IMR-90 (cell line): ENCODE data around the gene RAD51B. TPM values are rescaled to one million over a fixed set of nuclear protein-coding genes. Genes with fewer than 3 reads are reported as not detected.

Experiments used
- ATAC-seq: fragments of 200-7000 bp; cut with Tn5 transposase; 2 replicates; pipeline ENCODE4 v1.9.1; 2020; ENCODE audit warnings: low read depth, mild to moderate bottlenecking, moderate library complexity
- BruUV-seq: library from RNA; stranded (reverse); fragments of 400-500 nt; replicated peaks from 2 replicates; lab custom pipeline; 2021; lab: Mats Ljungman, UMichigan
- CTCF ChIA-PET: fragments of 300-600 bp; formaldehyde crosslinking; extraction: SDS; loops from one replicate; lab custom pipeline; 2021; ENCODE audit warnings: antibody characterized with exemption; lab: Yijun Ruan, JAX
- POLR2A ChIA-PET: fragments of 300-600 bp; sonication (Branson Sonifier 250); formaldehyde crosslinking; loops from one replicate; lab custom pipeline; 2022; ENCODE audit warnings: antibody characterized with exemption; ENCODE audit not compliant: unreplicated experiment; lab: Charles Lee
- DNase-seq: peaks from one replicate; pipeline ENCODE4 v3.0.0; 2013
- H2AFZ ChIP-seq: replicated peaks from 2 replicates; pipeline ENCODE3; 2013; ENCODE audit warnings: low read length, mild to moderate bottlenecking; ENCODE audit not compliant: poor library complexity
- H2AK5ac ChIP-seq: 2 replicates; pipeline ENCODE4 v1.6.1; 2013; ENCODE audit warnings: low read depth, low read length, inconsistent platforms
- H2AK9ac ChIP-seq: replicated peaks from 2 replicates; pipeline ENCODE3; 2013; ENCODE audit warnings: mild to moderate bottlenecking, low read depth, low read length, moderate library complexity; ENCODE audit not compliant: poor library complexity
- H2BK120ac ChIP-seq: 2 replicates; pipeline ENCODE4 v1.6.1; 2013; ENCODE audit warnings: low read depth, low read length, inconsistent platforms
- H2BK15ac ChIP-seq: 3 replicates; pipeline ENCODE4 v1.6.1; 2013; ENCODE audit warnings: low read depth, low read length, inconsistent platforms
- H2BK20ac ChIP-seq: 2 replicates; pipeline ENCODE4 v1.6.1; 2013; ENCODE audit warnings: low read depth, mild to moderate bottlenecking, inconsistent platforms, low read length, moderate library complexity
- H2BK5ac ChIP-seq: 2 replicates; pipeline ENCODE4 v1.6.1; 2013; ENCODE audit warnings: mild to moderate bottlenecking, low read depth, low read length, inconsistent platforms; ENCODE audit not compliant: poor library complexity, severe bottlenecking
- H3K14ac ChIP-seq: replicated peaks from 2 replicates; pipeline ENCODE4 v1.6.1; 2013; ENCODE audit warnings: low read depth, low read length, inconsistent platforms
- H3K18ac ChIP-seq: 2 replicates; pipeline ENCODE4 v1.6.1; 2013; ENCODE audit warnings: low read depth, low read length, control low read depth
- H3K23ac ChIP-seq: 2 replicates; pipeline ENCODE4 v1.6.1; 2013; ENCODE audit warnings: low read depth, low read length, inconsistent platforms
- H3K27ac ChIP-seq: 2 replicates; pipeline ENCODE4 v1.5.1; 2013; ENCODE audit warnings: mild to moderate bottlenecking, control low read depth, low read length; ENCODE audit not compliant: insufficient read depth
- H3K27me3 ChIP-seq: 2 replicates; pipeline ENCODE4 v1.6.1; 2013; ENCODE audit warnings: low read length; ENCODE audit not compliant: control insufficient read depth, insufficient read depth
- H3K36me3 ChIP-seq: 2 replicates; pipeline ENCODE4 v1.6.1; 2013; ENCODE audit warnings: low read length, mixed read lengths; ENCODE audit not compliant: control insufficient read depth, insufficient read depth
- H3K4ac ChIP-seq: 2 replicates; pipeline ENCODE4 v1.6.1; 2013; ENCODE audit warnings: low read depth, low read length, inconsistent platforms
- H3K4me1 ChIP-seq: 2 replicates; pipeline ENCODE4 v1.6.1; 2013; ENCODE audit warnings: low read length, mixed read lengths; ENCODE audit not compliant: control insufficient read depth, insufficient read depth
- H3K4me2 ChIP-seq: 2 replicates; pipeline ENCODE4 v1.6.1; 2013; ENCODE audit warnings: low read depth, mild to moderate bottlenecking, control low read depth, low read length, moderate library complexity
- H3K4me3 ChIP-seq: 2 replicates; pipeline ENCODE4 v1.5.1; 2013; ENCODE audit warnings: low read depth, mild to moderate bottlenecking, control low read depth, low read length, moderate library complexity; ENCODE audit not compliant: insufficient read depth
- H3K56ac ChIP-seq: 2 replicates; pipeline ENCODE4 v1.6.1; 2013; ENCODE audit warnings: low read length, inconsistent platforms; ENCODE audit not compliant: insufficient read depth; ENCODE audit errors: extremely low read depth
- H3K79me1 ChIP-seq, 2 experiments: 2 replicates each; pipeline ENCODE4 v1.6.1; 2013; ENCODE audit warnings: low read length in 2 of 2, inconsistent platforms in 1 of 2, low read depth in 1 of 2
- H3K9ac ChIP-seq: 2 replicates; pipeline ENCODE4 v1.6.1; 2013; ENCODE audit warnings: low read depth, low read length, control low read depth
- H3K9me1 ChIP-seq: 2 replicates; pipeline ENCODE4 v1.6.1; 2013; ENCODE audit warnings: low read length, inconsistent platforms; ENCODE audit not compliant: insufficient read depth
- H3K9me3 ChIP-seq: 2 replicates; pipeline ENCODE4 v1.6.1; 2013; ENCODE audit warnings: low read length; ENCODE audit not compliant: control insufficient read depth, insufficient read depth
- H4K20me1 ChIP-seq: 2 replicates; pipeline ENCODE4 v1.6.1; 2013; ENCODE audit warnings: low read length, inconsistent platforms; ENCODE audit not compliant: insufficient read depth
- H4K5ac ChIP-seq: 2 replicates; pipeline ENCODE4 v1.6.1; 2013; ENCODE audit warnings: mild to moderate bottlenecking, low read depth, low read length, control low read depth
- H4K8ac ChIP-seq, 2 experiments: 2 replicates each; pipeline ENCODE4 v1.6.1; 2013; ENCODE audit warnings: low read depth in 2 of 2, low read length in 2 of 2, control low read depth in 1 of 2, inconsistent platforms in 1 of 2
- H4K91ac ChIP-seq: 2 replicates; pipeline ENCODE4 v1.6.1; 2013; ENCODE audit warnings: low read depth, low read length, inconsistent platforms; ENCODE audit not compliant: insufficient read depth
- BHLHE40 ChIP-seq: fragments of 150-350 bp; IDR thresholded peaks from 2 replicates; pipeline ENCODE4 v1.6.1; 2016; ENCODE audit warnings: mild to moderate bottlenecking, low read depth, low read length
- CEBPB ChIP-seq: IDR thresholded peaks from 2 replicates; pipeline ENCODE4 v1.6.1; 2012; ENCODE audit warnings: low read depth, low read length, improper control_type of control experiment
- CHD1 ChIP-seq: IDR thresholded peaks from 2 replicates; pipeline ENCODE4 v1.6.1; 2012; ENCODE audit warnings: low read depth, low read length, improper control_type of control experiment
- FOS ChIP-seq: fragments of 150-350 bp; IDR thresholded peaks from 2 replicates; pipeline ENCODE4 v1.6.1; 2016; ENCODE audit warnings: low read depth, low read length
- MAFK ChIP-seq: IDR thresholded peaks from 2 replicates; pipeline ENCODE4 v1.6.1; 2012; ENCODE audit warnings: low read depth, low read length, improper control_type of control experiment
- MAZ ChIP-seq: IDR thresholded peaks from 2 replicates; pipeline ENCODE4 v1.6.1; 2012; ENCODE audit warnings: low read depth, mild to moderate bottlenecking, low read length, improper control_type of control experiment, moderate library complexity, borderline replicate concordance
- MXI1 ChIP-seq: IDR thresholded peaks from 2 replicates; pipeline ENCODE4 v1.6.1; 2012; ENCODE audit warnings: low read depth, mild to moderate bottlenecking, low read length, moderate library complexity, borderline replicate concordance
- NFE2L2 ChIP-seq: fragments of 150-350 bp; IDR thresholded peaks from 2 replicates; pipeline ENCODE4 v1.6.1; 2016; ENCODE audit warnings: low read depth, mild to moderate bottlenecking, low read length
- POLR2A ChIP-seq: IDR thresholded peaks from 2 replicates; pipeline ENCODE4 v1.6.1; 2012; ENCODE audit warnings: mild to moderate bottlenecking, low read depth, low read length
- RAD21 ChIP-seq: IDR thresholded peaks from 2 replicates; pipeline ENCODE4 v1.6.1; 2012; ENCODE audit warnings: low read length, improper control_type of control experiment
- RCOR1 ChIP-seq: IDR thresholded peaks from 2 replicates; pipeline ENCODE4 v1.6.1; 2012; ENCODE audit warnings: mild to moderate bottlenecking, low read length, improper control_type of control experiment; ENCODE audit not compliant: insufficient replicate concordance
- RFX5 ChIP-seq: IDR thresholded peaks from 2 replicates; pipeline ENCODE4 v1.8.0; 2012; ENCODE audit warnings: low read depth, mild to moderate bottlenecking, low read length, moderate library complexity
- SMC3 ChIP-seq: fragments of 150-350 bp; IDR thresholded peaks from 2 replicates; pipeline ENCODE4 v1.6.1; 2016; ENCODE audit warnings: low read depth, mild to moderate bottlenecking, antibody characterized with exemption, low read length, moderate library complexity
- USF2 ChIP-seq: fragments of 150-350 bp; IDR thresholded peaks from 2 replicates; pipeline ENCODE4 v1.6.1; 2017; ENCODE audit warnings: mild to moderate bottlenecking, antibody characterized with exemption, low read length, low read depth
- WGBS, 2 experiments: methylation state at CpG; one replicate each; pipeline versions ENCODE4 v1.1.5 to v1.1.7; 2013; ENCODE audit warnings: missing lambda C conversion rate in 2 of 2; ENCODE audit not compliant: insufficient read length in 1 of 2; ENCODE audit errors: extremely low coverage in 2 of 2; 5-methylcytosine and 5-hydroxymethylcytosine counted together
- dilution Hi-C: fragments of 300-500 bp; cut with HindIII; formaldehyde crosslinking; loops from one replicate; pipeline ENCODE4 v1.14.3; 2018; ENCODE audit warnings: low sequenced_read_pairs; ENCODE audit not compliant: unreplicated experiment
- in situ Hi-C: fragments of 300-500 bp; cut with MboI; formaldehyde crosslinking; loops from 3 replicates; pipeline ENCODE4 v1.14.3; 2019; ENCODE audit warnings: low sequenced_read_pairs, inconsistent platforms, mixed read lengths
- intact Hi-C: fragments of 100-400 bp; cut with micrococcal nuclease; formaldehyde crosslinking; loops from 2 replicates; pipeline ENCODE4 v1.10.0; 2022
- polyA plus RNA-seq, 3 experiments: library from polyadenylated mRNA; depleted of rRNA; stranded (reverse); fragments of >200 nt; gene quantifications; 2 replicates each; pipeline ENCODE4 v1.2.3, GENCODE V29; 2012; ENCODE audit warnings: low replicate concordance in 1 of 3
- total RNA-seq: library from RNA; depleted of rRNA; stranded (reverse); fragments of >200 nt; gene quantifications from 2 replicates; pipeline ENCODE4 v1.2.3, GENCODE V29; 2012
- TF ChIP-seq, protein P1 (sequence below): fragments of 150-350 bp; IDR thresholded peaks from 2 replicates; pipeline ENCODE4 v1.6.1; 2016; ENCODE audit warnings: low read depth, mild to moderate bottlenecking, low read length, moderate library complexity, borderline replicate concordance
- TF ChIP-seq, protein P2 (sequence below): conservative IDR thresholded peaks from 2 replicates; pipeline ENCODE4 v1.5.1; 2012; ENCODE audit warnings: mild to moderate bottlenecking, low read depth, low read length, improper control_type of control experiment

Gene RAD51B
- total and polyA plus RNA-seq, 2 of the 4 experiments (the other 2 are of a cell fraction) = 5.1 to 18.8 TPM

GRCh38 chr14:68312300-68312699 is 492.7 kb downstream of the RAD51B start:
- Histone ChIP-seq H2AK5ac (no peak overlapping the region), H3K36me3 (no peaks in the 10 kb centered on the region), H4K20me1 (no peaks in the 10 kb centered on the region), H2BK20ac (no peak overlapping the region), H4K8ac (no peak overlapping the region), H3K9me3 (no peaks in the 10 kb centered on the region), H3K9me1 (no peaks in the 10 kb centered on the region), H4K91ac (no peak overlapping the region), H3K14ac (no peak overlapping the region), H2BK5ac (no peak overlapping the region), H2AK9ac (no peak overlapping the region), H3K18ac (no peak overlapping the region), H3K4ac (no peak overlapping the region), H3K56ac (no peak overlapping the region), H3K27me3 (no peaks in the 10 kb centered on the region), H3K4me2 (no peak overlapping the region), H4K5ac (no peak overlapping the region), H2AFZ (no peak overlapping the region), H2BK120ac (no peak overlapping the region), H3K23ac (no peak overlapping the region), H3K27ac (no peak overlapping the region), H3K79me1 (no peaks in the 10 kb centered on the region), H2BK15ac (no peak overlapping the region), H3K4me3 (no peak overlapping the region), H3K4me1 (no peaks in the 10 kb centered on the region; the same call in 1 of the 2 replicates), H3K9ac (no peak overlapping the region)
- WGBS, 2 experiments = no CpG with 5 or more reads among the region's 3 CpGs
- no peak for ATAC-seq
- ChIA-PET CTCF (no interaction called here), POLR2A (no interaction called here)
- DNase-seq = no peak
- no TSS peak for BruUV-seq
- in situ Hi-C loops = no loop called here
- TF ChIP-seq, protein P1, sequence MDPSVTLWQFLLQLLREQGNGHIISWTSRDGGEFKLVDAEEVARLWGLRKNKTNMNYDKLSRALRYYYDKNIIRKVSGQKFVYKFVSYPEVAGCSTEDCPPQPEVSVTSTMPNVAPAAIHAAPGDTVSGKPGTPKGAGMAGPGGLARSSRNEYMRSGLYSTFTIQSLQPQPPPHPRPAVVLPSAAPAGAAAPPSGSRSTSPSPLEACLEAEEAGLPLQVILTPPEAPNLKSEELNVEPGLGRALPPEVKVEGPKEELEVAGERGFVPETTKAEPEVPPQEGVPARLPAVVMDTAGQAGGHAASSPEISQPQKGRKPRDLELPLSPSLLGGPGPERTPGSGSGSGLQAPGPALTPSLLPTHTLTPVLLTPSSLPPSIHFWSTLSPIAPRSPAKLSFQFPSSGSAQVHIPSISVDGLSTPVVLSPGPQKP = no peak
- TF ChIP-seq POLR2A (no peak), RCOR1 (no peak), SMC3 (no peak), MAZ (no peak), MXI1 (no peak), RFX5 (no peak), BHLHE40 (no peak), CHD1 (no peak), FOS (no peak), MAFK (no peak), CEBPB (no peak), NFE2L2 (no peak), RAD21 (no peak), USF2 (no peak)
- TF ChIP-seq, protein P2, sequence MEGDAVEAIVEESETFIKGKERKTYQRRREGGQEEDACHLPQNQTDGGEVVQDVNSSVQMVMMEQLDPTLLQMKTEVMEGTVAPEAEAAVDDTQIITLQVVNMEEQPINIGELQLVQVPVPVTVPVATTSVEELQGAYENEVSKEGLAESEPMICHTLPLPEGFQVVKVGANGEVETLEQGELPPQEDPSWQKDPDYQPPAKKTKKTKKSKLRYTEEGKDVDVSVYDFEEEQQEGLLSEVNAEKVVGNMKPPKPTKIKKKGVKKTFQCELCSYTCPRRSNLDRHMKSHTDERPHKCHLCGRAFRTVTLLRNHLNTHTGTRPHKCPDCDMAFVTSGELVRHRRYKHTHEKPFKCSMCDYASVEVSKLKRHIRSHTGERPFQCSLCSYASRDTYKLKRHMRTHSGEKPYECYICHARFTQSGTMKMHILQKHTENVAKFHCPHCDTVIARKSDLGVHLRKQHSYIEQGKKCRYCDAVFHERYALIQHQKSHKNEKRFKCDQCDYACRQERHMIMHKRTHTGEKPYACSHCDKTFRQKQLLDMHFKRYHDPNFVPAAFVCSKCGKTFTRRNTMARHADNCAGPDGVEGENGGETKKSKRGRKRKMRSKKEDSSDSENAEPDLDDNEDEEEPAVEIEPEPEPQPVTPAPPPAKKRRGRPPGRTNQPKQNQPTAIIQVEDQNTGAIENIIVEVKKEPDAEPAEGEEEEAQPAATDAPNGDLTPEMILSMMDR = no peak
- intact Hi-C loops = no loop called here
- dilution Hi-C loops = no loop called here
